Adrenal gland (tissue), 12 donors: ENCODE measurements around the gene GGTA1. TPM values are rescaled to one million over a fixed set of nuclear protein-coding genes. Genes with fewer than 3 reads are reported as not detected.

ENCODE experiments used
- DNase-seq, 7 donors: peaks; one replicate each; pipeline ENCODE4 v3.0.0-alpha.2; 2019 to 2020
- H3K27ac ChIP-seq, 5 donors: fragments of 200-600 bp; sonication (generic) in 4 of 5; 1 replicate in 3 of 5; 2 replicates in 2 of 5; pipeline versions ENCODE4 v1.5.1 to v1.8.0; 2016 to 2020; ENCODE audit warnings: mild to moderate bottlenecking in 1 of 5
- H3K27me3 ChIP-seq: fragments of 200-600 bp; 2 replicates; pipeline ENCODE4 v1.8.0; 2021
- H3K36me3 ChIP-seq, 2 donors: fragments of 200-600 bp; replicated peaks in 1 of 2; 1 replicate in 1 of 2; 2 replicates in 1 of 2; pipeline versions ENCODE4 v1.5.1 to v1.8.0; 2018 to 2022
- H3K4me1 ChIP-seq, 2 donors: fragments of 200-600 bp; replicated peaks in 1 of 2; 1 replicate in 1 of 2; 2 replicates in 1 of 2; pipeline versions ENCODE4 v1.5.1 to v1.8.0; 2018 to 2021
- H3K4me3 ChIP-seq, 4 donors: fragments of 200-600 bp; sonication (generic) in 3 of 4; one replicate each; pipeline ENCODE4 v1.5.1; 2016 to 2018
- H3K9me3 ChIP-seq, 3 donors: fragments of 200-600 bp; sonication (generic) in 1 of 3; replicated peaks in 1 of 3; 1 replicate in 2 of 3; 2 replicates in 1 of 3; pipeline versions ENCODE4 v1.5.1 to v1.8.0; 2016 to 2021
- POLR2A ChIP-seq, 2 donors: fragments of 450-650 bp; IDR thresholded peaks; one replicate each; pipeline ENCODE4 v1.6.1; 2017; ENCODE audit warnings: antibody characterized with exemption in 2 of 2, mild to moderate bottlenecking in 2 of 2, moderate library complexity in 1 of 2
- WGBS, 4 donors: extraction: QIAGEN DNeasy Blood & Tissue Kit in 2 of 4; methylation state at CpG; one replicate each; pipeline versions ENCODE4 v1.1.5 to v1.1.7; 2013 to 2017; 5-methylcytosine and 5-hydroxymethylcytosine counted together
- intact Hi-C, 2 donors: fragments of 100-400 bp; cut with DNase I; formaldehyde crosslinking; loops; one replicate each; pipeline versions ENCODE4 v1.14.1 to v1.15.0; 2022 to 2023
- polyA plus RNA-seq, 3 donors: library from polyadenylated mRNA; stranded (reverse); fragments of 200-250 nt in 2 of 3; fragments of 350-450 nt in 1 of 3; fragmentation: Illumina TruSeq in 1 of 3; extraction: RNeasy Lipid Tissue Mini Kit (QIAGEN cat#74804) in 1 of 3; gene quantifications; one replicate each; pipeline ENCODE4 v1.2.3, GENCODE V29; 2013 to 2014
- total RNA-seq, 9 donors: library from RNA; depleted of rRNA in 4 of 9; stranded (reverse); fragments of >200 nt in 4 of 9; fragments of 120-200 nt in 1 of 9; fragmentation: NEBNext Ultra II Directional in 1 of 9; extraction: Animal tissue kit (Norgen Biotek cat#: 25700) in 1 of 9; gene quantifications; one replicate each; pipeline versions ENCODE4 v1.1.0 to v1.2.4, GENCODE V29; 2013 to 2023
- TF ChIP-seq, protein P1 (sequence below), 6 experiments: fragments of 450-650 bp in 4 of 6; fragments of 200-600 bp in 2 of 6; sonication (generic) in 1 of 6; IDR thresholded peaks; 1 replicate in 5 of 6; 2 replicates in 1 of 6; pipeline versions ENCODE4 v1.5.1 to v1.8.0; 2016 to 2021; ENCODE audit warnings: antibody characterized with exemption in 6 of 6, mild to moderate bottlenecking in 2 of 6, moderate library complexity in 1 of 6
- donor health status: healthy with polysubstance abuse.
- donor health status: Bipolar disorder and iron deficiency.
- donor health status: DM: yes; HTN: yes; CAD: no.
- donor health status: DM: no; HTN: no; CAD: no.
- donor health status: DM: no; HTN: no; CAD: no.
- donor health status: DM: yes; HTN: yes; CAD: no.

The GGTA1 gene
- total and polyA plus RNA-seq, 12 donors, result 1.5 to 34.1 (median 8.7) TPM

DNA sequence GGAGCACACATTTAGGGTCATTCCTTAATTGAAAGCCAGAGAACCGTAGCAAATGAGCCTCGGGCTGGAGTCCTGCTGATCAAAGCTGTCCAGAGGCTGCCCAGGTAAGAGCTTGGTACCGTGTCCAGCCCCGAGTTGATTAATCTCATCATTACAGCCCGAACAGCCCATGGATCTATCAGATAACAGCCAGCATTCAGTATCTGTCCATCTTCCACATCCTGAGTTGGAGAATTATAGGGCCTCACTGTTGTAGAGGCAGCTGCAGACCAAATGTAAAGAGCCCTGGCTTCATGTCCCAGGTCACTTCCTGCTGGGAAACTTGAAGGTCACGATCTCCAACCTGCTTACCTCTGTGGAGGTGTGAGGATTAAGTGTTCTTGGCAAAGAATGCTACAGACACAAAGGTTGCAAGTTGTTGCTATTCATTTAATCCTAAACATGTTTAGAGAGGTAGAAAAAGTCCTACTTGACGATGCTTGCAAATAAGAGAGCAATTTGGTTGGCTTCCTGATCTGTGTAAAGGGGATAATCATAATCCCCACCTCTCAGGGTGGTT lies 16.1 kb downstream of the GGTA1 start:
- no peaks in the 10 kb centered on the region for H3K27me3 ChIP-seq
- no peaks in the 10 kb centered on the region for H3K9me3 ChIP-seq
- TF ChIP-seq, protein P1, sequence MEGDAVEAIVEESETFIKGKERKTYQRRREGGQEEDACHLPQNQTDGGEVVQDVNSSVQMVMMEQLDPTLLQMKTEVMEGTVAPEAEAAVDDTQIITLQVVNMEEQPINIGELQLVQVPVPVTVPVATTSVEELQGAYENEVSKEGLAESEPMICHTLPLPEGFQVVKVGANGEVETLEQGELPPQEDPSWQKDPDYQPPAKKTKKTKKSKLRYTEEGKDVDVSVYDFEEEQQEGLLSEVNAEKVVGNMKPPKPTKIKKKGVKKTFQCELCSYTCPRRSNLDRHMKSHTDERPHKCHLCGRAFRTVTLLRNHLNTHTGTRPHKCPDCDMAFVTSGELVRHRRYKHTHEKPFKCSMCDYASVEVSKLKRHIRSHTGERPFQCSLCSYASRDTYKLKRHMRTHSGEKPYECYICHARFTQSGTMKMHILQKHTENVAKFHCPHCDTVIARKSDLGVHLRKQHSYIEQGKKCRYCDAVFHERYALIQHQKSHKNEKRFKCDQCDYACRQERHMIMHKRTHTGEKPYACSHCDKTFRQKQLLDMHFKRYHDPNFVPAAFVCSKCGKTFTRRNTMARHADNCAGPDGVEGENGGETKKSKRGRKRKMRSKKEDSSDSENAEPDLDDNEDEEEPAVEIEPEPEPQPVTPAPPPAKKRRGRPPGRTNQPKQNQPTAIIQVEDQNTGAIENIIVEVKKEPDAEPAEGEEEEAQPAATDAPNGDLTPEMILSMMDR (IDR thresholded peaks at IDR 0.05), result no peak
- TF ChIP-seq POLR2A (IDR thresholded peaks at IDR 0.05), result no peak
- no peak overlapping the region for H3K27ac ChIP-seq
- H3K36me3 ChIP-seq, result no peaks in the 10 kb centered on the region
- DNase-seq, result no peak
- 83 to 87% (median 85%) methylated on average over 7 of the region's 7 CpGs for WGBS, 4 donors
- peaks cover 7 to 32% of the 10 kb centered on the region in 2 donors for H3K4me1 ChIP-seq
- no peak overlapping the region for H3K4me3 ChIP-seq
- intact Hi-C loops, result no loop called here

GRCh38 chr9:121483049-121483448 lies 16.6 kb downstream of the GGTA1 start:
- Histone ChIP-seq H3K4me1 (peaks cover 7 to 32% of the 10 kb centered on the region in 2 donors), H3K9me3 (no peaks in the 10 kb centered on the region), H3K36me3 (no peaks in the 10 kb centered on the region), H3K4me3 (no peak overlapping the region), H3K27ac (no peak overlapping the region), H3K27me3 (no peaks in the 10 kb centered on the region)
- intact Hi-C loops, result no loop called here
- DNase-seq, result peak in 4 of 7 donors; percentile 41 to 78 (median 42)
- WGBS, 4 donors, result 47 to 68% (median 50%) methylated on average over 2 to 5 of the region's 5 CpGs
- TF ChIP-seq, protein P1 (IDR thresholded peaks at IDR 0.05), result no peak
- no peak for TF ChIP-seq POLR2A (IDR thresholded peaks at IDR 0.05)

DNA sequence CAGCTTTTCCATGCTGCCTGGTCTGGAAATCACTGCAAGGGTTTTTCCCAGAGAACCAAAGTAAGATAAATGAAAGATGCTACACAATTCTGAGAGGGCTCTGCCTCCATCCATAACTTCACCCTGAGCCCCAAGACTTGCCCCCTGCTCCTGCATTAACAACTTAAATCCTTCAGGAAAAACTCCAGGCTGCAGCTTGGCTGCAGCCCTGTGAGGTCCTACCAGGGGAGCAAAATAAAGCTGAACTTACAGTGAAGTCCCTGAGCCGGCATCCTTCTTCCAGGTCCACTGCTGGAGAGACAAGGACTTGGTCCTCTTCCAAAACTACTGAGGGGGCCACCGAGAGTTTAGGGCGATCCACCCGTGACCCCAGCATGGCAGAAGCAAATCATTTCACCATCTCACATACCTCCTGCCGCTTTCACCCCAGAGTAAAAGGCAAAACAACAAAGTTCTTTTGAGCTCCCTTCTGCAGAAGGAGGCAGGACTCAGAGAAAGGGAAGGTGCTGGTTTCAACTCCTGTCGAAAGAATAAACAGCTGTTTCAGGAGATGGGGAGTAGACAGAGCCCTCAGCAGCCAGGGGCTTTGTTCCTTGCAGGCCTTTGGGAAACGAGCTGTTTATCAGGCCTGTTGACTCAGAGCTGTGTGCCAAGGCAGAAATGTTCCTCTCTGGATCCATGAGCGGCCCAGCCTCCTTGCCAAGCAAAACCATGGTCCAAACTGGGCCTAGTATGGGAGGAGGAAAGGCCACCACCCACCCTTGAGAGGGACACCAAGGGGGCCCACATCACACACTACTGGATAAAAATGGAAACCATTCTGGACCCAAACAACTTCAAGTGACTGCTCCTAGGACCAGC lies 20.6 kb downstream of the GGTA1 start:
- WGBS, 4 donors, result 59 to 69% (median 64%) methylated on average over 2 to 8 of the region's 8 CpGs
- intact Hi-C loops, result no loop called here
- Histone ChIP-seq H3K4me1 (peaks cover 0 to 16% of the 10 kb centered on the region in 2 donors), H3K4me3 (no peak overlapping the region), H3K9me3 (no peaks in the 10 kb centered on the region), H3K27ac (no peak overlapping the region), H3K36me3 (no peaks in the 10 kb centered on the region), H3K27me3 (no peaks in the 10 kb centered on the region)
- DNase-seq, result peak in 1 of 7 donors; percentile 40
- TF ChIP-seq POLR2A (IDR thresholded peaks at IDR 0.05), result no peak
- TF ChIP-seq, protein P1 (IDR thresholded peaks at IDR 0.05), result no peak

DNA sequence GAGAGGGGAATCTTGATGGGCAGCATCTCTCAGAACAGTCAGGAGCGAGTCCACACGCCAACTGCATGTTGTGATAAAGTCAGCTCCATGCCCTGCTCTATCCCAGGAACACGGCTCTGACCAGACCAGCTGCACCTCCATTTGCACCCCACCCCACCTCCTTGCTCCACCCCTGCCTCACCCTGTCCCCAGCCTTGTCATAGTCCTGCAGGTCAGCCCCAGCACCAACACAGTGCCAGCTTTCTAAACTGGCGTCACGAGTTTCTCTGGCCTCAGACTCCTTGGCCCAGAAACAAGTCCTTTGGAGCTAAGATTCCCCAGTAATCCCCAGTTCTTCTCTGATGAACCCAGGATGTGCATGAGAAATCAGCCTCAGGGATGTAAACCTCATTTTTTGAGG lies 23.5 kb downstream of the GGTA1 start:
- Histone ChIP-seq H3K9me3 (no peaks in the 10 kb centered on the region), H3K27ac (no peak overlapping the region), H3K4me1 (peaks cover 0 to 6% of the 10 kb centered on the region in 2 donors), H3K36me3 (no peaks in the 10 kb centered on the region), H3K4me3 (no peak overlapping the region), H3K27me3 (no peaks in the 10 kb centered on the region)
- TF ChIP-seq, protein P1 (IDR thresholded peaks at IDR 0.05), result no peak
- no peak for TF ChIP-seq POLR2A (IDR thresholded peaks at IDR 0.05)
- intact Hi-C loops, result no loop called here
- 92 to 100% (median 95%) methylated on average over 4 to 5 of the region's 5 CpGs for WGBS, 4 donors
- no peak for DNase-seq
